Central memory CD8-positive, alpha-beta T cell (primary cell): Measurements from ENCODE around the gene SLC19A1.

Experiments used
- ATAC-seq: fragments of 150-1000 bp; cut with Tn5 transposase; replicated peaks from 2 replicates; pipeline ENCODE4 v1.10.0; 2022; ENCODE audit warnings: mild to moderate bottlenecking, moderate FRiP score, moderate number of reproducible peaks; ENCODE audit not compliant: poor library complexity, severe bottlenecking; ENCODE audit errors: extremely low read depth
- DNase-seq, 2 donors: peaks; one replicate each; pipeline ENCODE4 v3.0.0; 2021; ENCODE audit warnings: low spot score in 2 of 2
- H3K27ac Mint-ChIP-seq: one replicate; pipeline ENCODE4 v1.8.0; 2022; ENCODE audit warnings: low read depth, mild to moderate bottlenecking, moderate library complexity, mixed read lengths
- H3K27me3 Mint-ChIP-seq: one replicate; pipeline ENCODE4 v1.8.0; 2022; ENCODE audit warnings: mixed read lengths
- H3K36me3 Mint-ChIP-seq: one replicate; pipeline ENCODE4 v1.8.0; 2022; ENCODE audit warnings: mild to moderate bottlenecking, moderate library complexity, mixed read lengths; ENCODE audit not compliant: insufficient read depth
- H3K4me1 Mint-ChIP-seq: one replicate; pipeline ENCODE4 v1.8.0; 2022; ENCODE audit warnings: mixed read lengths
- H3K4me3 Mint-ChIP-seq: one replicate; pipeline ENCODE4 v1.8.0; 2022; ENCODE audit warnings: mild to moderate bottlenecking, moderate library complexity, mixed read lengths
- H3K9me3 Mint-ChIP-seq: one replicate; pipeline ENCODE4 v1.8.0; 2022; ENCODE audit warnings: mixed read lengths

The SLC19A1 gene

DNA sequence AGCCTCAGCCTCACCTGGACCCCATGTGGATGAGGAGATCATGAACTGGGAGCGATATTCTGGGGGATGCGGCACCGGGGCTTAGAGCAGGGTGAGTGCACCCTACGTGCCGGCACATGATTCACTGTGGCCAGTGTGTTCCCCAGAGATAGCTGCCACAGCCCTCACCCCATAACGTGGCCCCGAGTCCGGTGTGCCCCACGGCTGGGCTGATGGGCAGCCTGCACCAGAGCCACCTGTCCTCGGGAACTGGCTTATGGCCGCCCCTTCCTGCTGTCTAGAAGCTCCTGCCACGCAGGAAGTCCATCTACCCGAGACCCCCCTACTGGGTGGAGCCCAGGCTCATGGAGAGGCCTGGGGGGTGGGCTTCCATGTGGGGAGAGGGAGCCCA lies 39.1 kb upstream of the SLC19A1 start:
- ATAC-seq (no peak), DNase-seq (no peak)
- H3K27ac Mint-ChIP-seq, result no peak overlapping the region
- H3K9me3 Mint-ChIP-seq, result peaks cover 10% of the 10 kb centered on the region
- no peaks in the 10 kb centered on the region for H3K36me3 Mint-ChIP-seq
- peaks cover 34% of the 10 kb centered on the region for H3K27me3 Mint-ChIP-seq
- H3K4me3 Mint-ChIP-seq, result no peak overlapping the region
- peaks cover 3% of the 10 kb centered on the region for H3K4me1 Mint-ChIP-seq

DNA sequence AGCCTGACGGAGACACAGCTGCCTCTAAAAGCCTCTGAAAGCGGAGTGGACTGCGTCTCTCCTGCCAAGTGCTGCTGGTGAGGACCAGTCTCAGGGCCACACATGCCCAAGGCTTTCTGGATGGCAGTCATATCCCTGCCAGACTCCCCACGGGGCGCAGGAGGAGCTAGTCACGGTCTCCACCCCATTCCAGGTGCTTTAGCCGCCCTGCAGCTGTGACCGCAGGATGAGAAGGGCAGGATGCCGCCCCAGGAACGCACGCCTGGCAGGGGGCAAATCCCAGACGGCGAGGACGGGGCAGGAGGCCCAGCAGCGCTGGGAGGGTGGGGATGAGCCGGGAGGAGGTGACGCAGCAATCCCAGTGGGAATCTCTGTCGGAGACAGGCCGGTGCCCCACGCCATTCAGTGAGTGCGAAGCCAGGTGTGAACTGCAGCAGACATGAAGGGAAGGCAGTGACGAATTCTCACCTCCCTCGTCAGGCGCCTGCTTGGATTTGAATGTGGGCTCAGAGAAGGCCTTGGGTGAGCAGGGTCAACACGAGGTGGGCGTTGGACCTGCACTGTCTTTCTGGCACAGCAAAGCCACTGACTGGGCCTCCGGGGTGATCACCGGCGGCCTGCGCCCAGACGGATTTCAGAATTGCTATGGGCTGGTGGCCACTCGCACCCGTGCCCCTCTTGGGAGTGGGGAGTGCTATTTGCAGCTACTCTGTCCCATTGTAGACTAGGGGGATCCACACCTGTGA lies 38.5 kb upstream of the SLC19A1 start:
- no peak for DNase-seq
- Mint-ChIP-seq H3K9me3 (peaks cover 4% of the 10 kb centered on the region), H3K36me3 (no peaks in the 10 kb centered on the region), H3K27ac (no peak overlapping the region), H3K4me3 (no peak overlapping the region), H3K4me1 (peaks cover 6% of the 10 kb centered on the region), H3K27me3 (peaks cover 34% of the 10 kb centered on the region)
- no peak for ATAC-seq

DNA sequence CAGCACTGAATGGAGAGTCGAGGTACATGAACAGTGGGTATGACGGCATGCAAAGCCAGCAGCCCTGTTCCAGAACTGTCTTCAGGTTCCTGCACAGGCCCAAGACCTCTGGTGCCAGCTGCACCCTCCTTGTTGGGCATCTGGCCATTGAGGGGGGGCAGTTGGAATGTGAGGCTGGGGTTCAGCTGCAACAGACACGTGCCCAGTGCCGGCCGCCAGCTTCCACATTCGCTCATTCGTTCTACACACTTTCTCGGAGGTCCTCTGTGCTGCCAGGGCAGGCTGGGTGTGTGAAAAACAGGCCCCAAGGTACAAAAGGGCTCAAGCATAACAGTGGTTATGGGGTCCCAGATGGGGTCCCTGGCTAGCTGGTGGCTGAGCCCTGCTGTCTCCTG lies 37.9 kb upstream of the SLC19A1 start:
- peaks cover 6% of the 10 kb centered on the region for H3K4me1 Mint-ChIP-seq
- ATAC-seq, result no peak
- no peaks in the 10 kb centered on the region for H3K36me3 Mint-ChIP-seq
- DNase-seq, result no peak
- peaks cover 35% of the 10 kb centered on the region for H3K27me3 Mint-ChIP-seq
- H3K27ac Mint-ChIP-seq, result no peak overlapping the region
- H3K4me3 Mint-ChIP-seq, result no peak overlapping the region
- peaks cover 4% of the 10 kb centered on the region for H3K9me3 Mint-ChIP-seq

DNA sequence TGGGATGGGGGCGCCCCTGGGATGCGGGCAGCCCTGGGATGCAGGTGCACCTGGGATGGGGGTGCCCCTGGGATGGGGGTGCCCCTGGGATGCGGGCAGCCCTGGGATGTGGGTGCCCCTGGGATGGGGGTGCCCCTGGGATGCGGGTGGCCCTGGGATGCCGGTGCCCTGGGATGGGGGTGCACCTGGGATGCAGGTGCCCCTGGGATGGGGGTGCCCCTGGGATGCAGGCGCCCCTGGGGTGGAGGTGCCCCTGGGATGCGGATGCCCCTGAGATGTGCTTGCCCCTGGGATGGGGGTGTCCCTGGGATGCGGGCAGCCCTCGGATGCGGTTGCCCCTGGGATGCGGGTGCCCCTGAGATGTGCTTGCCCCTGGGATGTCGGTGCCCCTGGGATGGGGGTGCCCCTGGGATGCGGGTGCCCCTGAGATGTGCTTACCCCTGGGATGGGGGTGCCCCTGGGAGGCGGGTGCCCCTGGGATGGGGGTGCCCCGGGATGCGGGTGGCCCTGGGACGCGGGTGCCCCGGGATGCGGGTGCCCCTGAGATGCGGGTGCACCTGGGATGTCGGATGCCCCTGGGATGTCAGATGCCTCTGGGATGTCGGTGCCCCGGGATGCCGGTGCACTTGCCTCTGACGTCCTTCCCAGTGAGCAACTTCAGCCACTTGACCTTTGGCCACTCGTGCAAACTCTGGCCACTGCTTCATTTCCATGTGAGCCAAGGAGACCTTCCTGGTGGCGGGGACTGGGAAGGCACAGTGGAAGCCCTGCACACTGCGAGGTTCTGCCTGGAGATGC lies 37.3 kb upstream of the SLC19A1 start:
- peaks cover 4% of the 10 kb centered on the region for H3K9me3 Mint-ChIP-seq

DNA sequence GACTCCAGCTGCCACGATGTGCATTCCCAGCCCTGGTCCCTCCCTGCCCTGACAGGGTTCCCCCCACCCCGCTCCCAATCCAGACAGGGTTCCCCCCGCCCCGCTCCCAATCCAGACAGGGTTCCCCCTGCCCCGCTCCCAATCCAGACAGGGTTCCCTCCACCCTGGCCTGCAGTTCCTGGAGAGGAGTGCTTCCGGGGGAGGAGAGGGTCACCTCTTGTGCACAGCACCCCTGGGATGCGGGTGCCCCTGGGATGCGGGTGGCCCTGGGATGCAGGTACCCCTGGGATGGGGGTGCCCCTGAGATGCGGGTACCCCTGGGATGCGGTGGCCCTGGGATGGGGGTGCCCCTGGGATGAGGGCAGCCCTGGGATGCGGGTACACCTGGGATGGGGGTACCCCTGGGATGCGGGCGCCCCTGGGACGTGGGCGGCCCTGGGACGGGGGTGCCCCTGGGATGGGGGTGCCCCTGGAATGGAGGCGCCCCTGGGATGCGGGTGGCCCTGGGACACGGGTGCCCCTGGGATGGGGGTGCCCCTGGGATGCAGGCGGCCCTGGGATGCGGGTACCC lies 36.7 kb upstream of the SLC19A1 start:
- Mint-ChIP-seq H3K9me3 (peaks cover 4% of the 10 kb centered on the region), H3K4me1 (peaks cover 6% of the 10 kb centered on the region), H3K27ac (no peak overlapping the region), H3K4me3 (no peak overlapping the region), H3K36me3 (no peaks in the 10 kb centered on the region), H3K27me3 (peaks cover 23% of the 10 kb centered on the region)
- no peak for ATAC-seq
- no peak for DNase-seq

More for the DNA sequence above, 37.3 kb upstream of the SLC19A1 start:
- Mint-ChIP-seq H3K36me3 (no peaks in the 10 kb centered on the region), H3K4me1 (peaks cover 6% of the 10 kb centered on the region), H3K27me3 (peaks cover 30% of the 10 kb centered on the region), H3K4me3 (no peak overlapping the region), H3K27ac (no peak overlapping the region)
- no peak for ATAC-seq
- no peak for DNase-seq

DNA sequence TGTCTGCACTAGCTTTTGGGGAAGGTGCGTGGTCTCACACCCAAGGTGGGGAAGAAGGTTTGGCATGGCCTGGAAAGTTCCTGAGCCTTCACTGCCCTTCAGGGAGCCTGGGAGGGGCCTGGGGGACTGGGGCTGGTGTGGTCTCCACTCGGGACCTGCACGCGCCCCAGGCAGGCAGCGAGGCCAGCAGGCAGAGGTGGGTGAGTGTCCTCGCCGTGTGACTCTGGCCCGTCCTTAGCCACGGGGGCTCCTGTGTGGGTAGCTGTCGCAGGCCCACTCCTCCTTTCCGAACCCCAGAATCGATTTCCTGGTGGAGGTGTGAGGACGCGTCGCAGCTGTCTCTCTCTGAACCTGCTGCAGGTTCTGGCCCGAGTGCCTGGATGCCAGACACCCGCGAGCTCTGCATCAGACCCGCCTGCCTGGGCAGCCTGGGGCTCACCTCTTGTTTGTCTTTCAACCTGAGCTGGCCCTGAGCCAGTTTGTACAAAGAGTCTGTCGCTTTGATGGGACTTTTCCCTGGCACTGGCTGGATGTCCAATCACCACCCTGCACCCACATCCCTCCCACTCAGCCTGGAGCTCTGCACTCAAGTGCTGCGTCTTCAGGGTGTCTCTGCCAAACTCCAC lies 36.0 kb upstream of the SLC19A1 start:
- no peaks in the 10 kb centered on the region for H3K36me3 Mint-ChIP-seq
- ATAC-seq (no peak), DNase-seq (no peak)
- no peak overlapping the region for H3K4me3 Mint-ChIP-seq
- peaks cover 4% of the 10 kb centered on the region for H3K9me3 Mint-ChIP-seq
- H3K27ac Mint-ChIP-seq, result no peak overlapping the region
- peaks cover 21% of the 10 kb centered on the region for H3K27me3 Mint-ChIP-seq
- H3K4me1 Mint-ChIP-seq, result peaks cover 6% of the 10 kb centered on the region

DNA sequence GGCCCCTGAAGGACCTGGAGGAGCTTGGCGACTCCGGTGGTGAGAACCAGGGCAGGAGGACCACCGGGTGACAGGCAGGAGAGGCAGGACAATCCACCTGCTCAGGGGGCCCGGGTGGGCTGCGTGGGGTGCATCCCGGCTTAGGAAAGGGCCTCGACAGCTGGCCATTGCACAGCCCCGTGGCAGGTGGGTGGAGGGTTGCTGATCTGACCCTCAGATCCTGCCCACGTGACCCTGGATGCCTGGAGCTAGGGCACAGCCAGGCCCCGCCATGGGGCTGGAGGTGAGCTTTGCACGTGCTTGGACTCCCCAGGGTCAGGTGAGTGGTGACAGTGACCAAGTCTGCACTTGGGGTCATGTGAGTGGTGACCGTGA lies 35.5 kb upstream of the SLC19A1 start:
- H3K9me3 Mint-ChIP-seq, result peaks cover under 1% of the 10 kb centered on the region
- no peak overlapping the region for H3K4me3 Mint-ChIP-seq
- DNase-seq (no peak), ATAC-seq (no peak)
- no peak overlapping the region for H3K27ac Mint-ChIP-seq
- peaks cover 16% of the 10 kb centered on the region for H3K27me3 Mint-ChIP-seq
- peaks cover 6% of the 10 kb centered on the region for H3K4me1 Mint-ChIP-seq
- no peaks in the 10 kb centered on the region for H3K36me3 Mint-ChIP-seq

DNA sequence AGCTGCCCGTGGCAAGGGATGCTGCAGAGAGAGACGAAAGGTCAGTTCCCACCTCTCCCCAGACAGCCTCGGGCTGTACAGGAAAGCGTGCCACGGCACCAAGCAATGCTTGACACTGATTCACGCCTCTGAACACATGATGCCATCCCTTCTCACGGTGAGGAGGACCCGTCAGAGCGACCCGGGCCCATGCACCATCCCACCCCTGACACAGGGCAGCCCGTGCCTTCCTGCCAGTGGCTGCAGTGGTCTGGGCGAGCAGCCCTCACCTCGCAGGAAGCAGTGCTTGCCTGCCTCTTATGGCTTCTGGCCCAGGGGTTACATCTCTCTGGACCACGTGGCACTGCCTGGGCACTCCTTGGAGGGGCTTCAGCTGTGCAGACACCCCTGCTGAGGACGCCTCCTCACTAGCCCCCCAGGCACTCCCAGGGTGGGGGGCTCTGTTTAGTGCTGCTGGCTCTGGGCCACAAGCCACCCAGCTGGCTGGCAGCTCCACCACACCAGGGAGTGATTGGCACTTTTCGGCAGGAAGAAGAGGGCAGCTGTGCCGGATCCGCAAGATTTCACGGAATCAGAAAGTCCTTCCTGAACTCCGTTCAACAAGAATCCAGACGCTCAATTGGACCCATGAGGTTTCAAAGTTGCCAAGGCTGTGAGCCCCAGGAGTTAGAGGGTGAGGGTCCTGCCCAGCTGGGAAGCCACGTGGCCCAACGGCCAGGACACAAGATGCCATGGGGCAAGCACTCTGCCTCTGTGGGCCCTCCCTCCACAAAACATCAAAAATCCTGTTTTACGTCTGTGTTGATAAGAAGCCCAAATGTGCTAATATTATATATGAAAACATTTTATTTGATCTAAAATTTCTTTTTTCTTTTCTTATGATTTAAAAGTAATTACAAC lies 34.8 kb upstream of the SLC19A1 start:
- no peak for ATAC-seq
- Mint-ChIP-seq H3K36me3 (no peaks in the 10 kb centered on the region), H3K4me1 (peaks cover 6% of the 10 kb centered on the region), H3K9me3 (no peaks in the 10 kb centered on the region), H3K27me3 (peaks cover 13% of the 10 kb centered on the region), H3K27ac (no peak overlapping the region), H3K4me3 (no peak overlapping the region)
- DNase-seq, result no peak

DNA sequence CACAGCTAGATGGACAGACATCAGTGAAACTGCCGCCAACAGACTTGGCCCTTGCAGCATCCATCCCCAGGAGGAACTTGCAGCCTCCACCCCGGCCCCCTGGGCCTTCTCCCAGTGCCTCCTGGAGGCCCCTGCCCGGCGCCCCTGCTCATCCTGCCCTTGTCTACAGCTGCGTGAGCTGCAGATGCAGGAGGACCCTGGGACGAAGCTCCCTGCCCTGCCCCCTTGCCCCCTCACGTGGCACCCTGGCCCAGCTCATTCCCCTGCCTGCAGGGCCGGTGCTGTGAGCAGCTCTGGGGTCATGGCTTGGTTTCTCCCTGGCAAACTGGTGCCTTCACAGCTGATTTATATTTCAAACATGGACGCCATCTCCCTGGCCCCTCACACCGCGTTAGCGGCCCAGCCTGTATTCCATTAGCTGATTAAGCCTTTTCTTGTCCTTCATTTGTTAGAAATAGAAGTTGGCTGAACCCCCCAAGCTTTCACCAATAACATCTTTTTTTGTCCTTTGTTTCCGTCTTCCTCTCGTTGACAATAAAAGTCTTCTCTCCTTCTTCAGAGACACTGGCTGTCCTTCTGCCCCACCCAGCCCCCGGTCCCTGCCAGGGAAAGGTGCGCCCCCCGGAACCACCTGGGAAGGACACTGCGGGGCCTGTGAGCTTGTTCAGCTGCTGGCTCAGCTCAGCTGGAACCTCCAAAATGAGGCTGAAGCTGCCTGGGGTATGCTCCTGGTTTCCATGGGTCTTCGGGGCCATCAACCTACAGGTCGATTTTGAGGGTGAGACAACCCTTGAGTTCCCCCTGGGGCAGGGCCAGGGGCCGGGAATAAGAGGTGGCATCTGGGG lies 34.0 kb upstream of the SLC19A1 start:
- Mint-ChIP-seq H3K36me3 (no peaks in the 10 kb centered on the region), H3K4me3 (no peak overlapping the region), H3K27me3 (peaks cover 21% of the 10 kb centered on the region), H3K9me3 (no peaks in the 10 kb centered on the region), H3K4me1 (peaks cover 6% of the 10 kb centered on the region), H3K27ac (no peak overlapping the region)
- ATAC-seq (no peak), DNase-seq (no peak)

DNA sequence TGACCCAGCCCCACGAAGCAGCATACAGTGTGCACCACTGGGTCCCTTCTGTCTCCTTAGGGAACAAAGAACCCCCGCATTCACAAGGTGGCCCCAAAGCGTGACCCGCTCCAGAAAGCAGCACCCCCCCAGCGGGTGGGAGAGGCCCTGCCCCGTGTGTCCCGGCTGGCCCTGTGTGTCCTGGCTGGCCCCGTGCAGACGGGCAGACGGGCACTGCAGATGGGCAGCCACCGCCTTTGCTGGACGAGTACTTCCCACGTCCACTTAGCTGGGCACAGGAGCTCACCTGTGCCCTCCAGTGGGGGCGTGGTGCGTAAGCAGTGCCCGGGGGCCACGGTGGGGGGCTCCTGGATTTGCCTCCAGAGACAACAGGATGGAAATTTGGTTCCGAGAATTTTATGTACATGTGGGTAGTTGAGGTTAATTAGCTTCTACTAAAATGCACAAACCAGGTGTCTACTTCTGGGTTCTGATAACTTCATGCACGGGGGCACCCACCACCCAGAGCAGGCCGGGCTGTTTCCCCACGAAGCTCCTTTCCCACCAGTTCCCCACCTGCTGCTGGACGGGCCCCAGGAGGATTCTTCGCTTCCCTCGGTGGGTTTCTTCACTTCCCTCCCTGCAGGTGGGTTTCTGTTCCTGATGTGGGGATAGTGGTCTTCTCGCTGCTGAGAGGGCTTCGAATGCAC lies 33.2 kb upstream of the SLC19A1 start:
- H3K27me3 Mint-ChIP-seq, result peaks cover 21% of the 10 kb centered on the region
- no peaks in the 10 kb centered on the region for H3K9me3 Mint-ChIP-seq
- H3K4me3 Mint-ChIP-seq, result no peak overlapping the region
- ATAC-seq (no peak), DNase-seq (no peak)
- H3K36me3 Mint-ChIP-seq, result no peaks in the 10 kb centered on the region
- H3K4me1 Mint-ChIP-seq, result peaks cover 6% of the 10 kb centered on the region
- H3K27ac Mint-ChIP-seq, result no peak overlapping the region

DNA sequence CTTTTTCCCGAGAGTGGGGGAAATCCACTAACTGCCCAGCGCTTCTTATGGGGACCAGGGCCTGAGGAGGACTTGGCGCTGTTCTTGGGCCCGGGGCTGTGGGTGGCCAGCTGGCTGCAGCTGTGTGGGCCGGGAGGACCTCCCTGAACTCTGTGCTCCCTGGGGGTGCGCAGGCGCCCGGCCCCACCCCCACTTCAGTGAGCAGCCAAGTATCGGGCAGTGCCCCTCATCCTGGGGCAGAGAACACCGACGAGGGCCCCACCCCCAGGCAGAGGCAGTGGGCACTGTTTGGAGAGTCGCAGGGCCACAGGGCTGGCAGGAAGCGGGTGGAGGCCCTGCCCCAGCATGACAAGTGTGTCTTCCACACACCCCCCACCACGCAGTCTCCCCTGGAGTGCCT lies 32.5 kb upstream of the SLC19A1 start:
- ATAC-seq (no peak), DNase-seq (no peak)
- Mint-ChIP-seq H3K27me3 (peaks cover 21% of the 10 kb centered on the region), H3K36me3 (no peaks in the 10 kb centered on the region), H3K27ac (no peak overlapping the region), H3K9me3 (no peaks in the 10 kb centered on the region), H3K4me3 (no peak overlapping the region), H3K4me1 (peaks cover 6% of the 10 kb centered on the region)
